Stimulated activated CD8-positive, alpha-beta memory T cell treated with anti-CD3 and anti-CD28 coated beads, Interleukin-7, amount 100 ng/mL, for 4 hours (primary cell): Measurements from ENCODE around the gene ZC3H7B.

Experiments
- DNase-seq, 2 donors: peaks; one replicate each; pipeline ENCODE4 v3.0.0-alpha.2; 2020; ENCODE audit warnings: low read depth in 2 of 2

The ZC3H7B gene

GRCh38 chr22:41327124-41327523 lies 25.8 kb downstream of the ZC3H7B start:
- no peak for DNase-seq

GRCh38 chr22:41330169-41330568 lies 28.8 kb downstream of the ZC3H7B start:
- DNase-seq = no peak

- no peak for DNase-seq
These were observed 31.1 kb downstream of the ZC3H7B start for GRCh38 chr22:41332217-41332939.

GRCh38 chr22:41333806-41334205 lies 32.5 kb downstream of the ZC3H7B start:
- no peak for DNase-seq

GRCh38 chr22:41334215-41334614 lies 32.9 kb downstream of the ZC3H7B start:
- no peak for DNase-seq

GRCh38 chr22:41334951-41335635 lies 33.8 kb downstream of the ZC3H7B start:
- DNase-seq = no peak

- no peak for DNase-seq
These were observed 37.4 kb downstream of the ZC3H7B start for GRCh38 chr22:41338614-41339212.

- DNase-seq = no peak
These were observed 38.5 kb downstream of the ZC3H7B start for GRCh38 chr22:41339823-41340222.

- DNase-seq = no peak
These were observed 39.0 kb downstream of the ZC3H7B start for GRCh38 chr22:41340357-41340756.

DNA sequence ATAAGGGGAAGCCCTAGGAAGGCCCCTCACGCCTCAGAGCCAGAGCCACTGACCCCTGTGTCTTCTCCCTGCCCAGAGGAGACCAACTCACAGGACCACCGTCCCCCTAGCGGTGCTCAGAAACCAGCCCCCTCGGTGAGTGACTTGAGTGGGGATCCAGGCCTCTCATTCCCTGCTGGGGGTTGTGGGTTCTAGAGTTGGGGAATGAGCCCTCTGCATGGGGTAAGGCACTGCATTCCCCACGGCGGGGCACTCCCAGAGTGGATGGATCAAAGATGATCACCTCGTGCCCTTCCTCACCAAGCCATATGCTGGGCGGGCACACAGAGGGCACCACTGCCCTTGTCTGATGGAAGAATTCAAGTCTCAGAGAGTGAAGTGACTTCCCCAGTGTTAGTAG lies 39.7 kb downstream of the ZC3H7B start:
- no peak for DNase-seq

GRCh38 chr22:41341990-41342389 lies 40.7 kb downstream of the ZC3H7B start:
- no peak for DNase-seq

DNA sequence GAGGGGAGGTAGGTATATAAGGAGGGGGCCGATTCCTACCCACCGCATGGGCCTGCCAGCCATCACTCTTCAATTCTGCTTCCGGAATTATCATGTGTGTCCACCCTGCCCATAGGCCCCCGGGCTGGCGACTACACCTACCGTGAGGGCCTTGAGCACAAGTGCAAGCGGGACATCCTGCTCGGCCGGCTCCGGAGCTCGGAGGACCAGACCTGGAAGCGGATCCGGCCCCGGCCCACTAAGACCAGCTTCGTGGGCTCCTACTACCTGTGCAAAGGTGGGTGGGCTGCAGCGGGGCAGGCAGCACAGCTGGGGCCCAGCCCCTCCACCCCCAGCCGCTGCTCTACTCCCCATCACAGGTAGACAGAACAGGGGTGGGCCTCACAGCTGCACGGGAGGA lies 42.0 kb downstream of the ZC3H7B start:
- no peak for DNase-seq

DNA sequence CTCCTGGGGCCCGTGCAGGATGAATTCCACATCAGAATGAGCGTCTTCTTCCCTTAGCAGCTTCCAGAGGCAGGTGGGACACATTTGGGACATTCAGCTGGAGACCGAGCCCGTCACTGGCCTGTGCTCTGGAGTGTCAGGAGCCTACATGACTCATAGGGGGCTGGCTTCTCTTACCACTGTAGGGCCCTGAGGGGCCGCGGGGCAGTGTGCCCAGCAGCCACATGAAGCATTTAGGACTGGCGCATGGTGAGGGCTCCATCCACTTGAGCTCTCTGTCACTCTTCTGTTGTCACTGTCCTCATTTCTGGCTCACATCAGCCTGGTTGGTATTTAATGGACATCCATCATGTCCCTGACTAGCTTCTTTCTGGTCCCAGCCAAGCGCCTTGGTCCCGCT lies 42.4 kb downstream of the ZC3H7B start:
- DNase-seq = no peak

DNA sequence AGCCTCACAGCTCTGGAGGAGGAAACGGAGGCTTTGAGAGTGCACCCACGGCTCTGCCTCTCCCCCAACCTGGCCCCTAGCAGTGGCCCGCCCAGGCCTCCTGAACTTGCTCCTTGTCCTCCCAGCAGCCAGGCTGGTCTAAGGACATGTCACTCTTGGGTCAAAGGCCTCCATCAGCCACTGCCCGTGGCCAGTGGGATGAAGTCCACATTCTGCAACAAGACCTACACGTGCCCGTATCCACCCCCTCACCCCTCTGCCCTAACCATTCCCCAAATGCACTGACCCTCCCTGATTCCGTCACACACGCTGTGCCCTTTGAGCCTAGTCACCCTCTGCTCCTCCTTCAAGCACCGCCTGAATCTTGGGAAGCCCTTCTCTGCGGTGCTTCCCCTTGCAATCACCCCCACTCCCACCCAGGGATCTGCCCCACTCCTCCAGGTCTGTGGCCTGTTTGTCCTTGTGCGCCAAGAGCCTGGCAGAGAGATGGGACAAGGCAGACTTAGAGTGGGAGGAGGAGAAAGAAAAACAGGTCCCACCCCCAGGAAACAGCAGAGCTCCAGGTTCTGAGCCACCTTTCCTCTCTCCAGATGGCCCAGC lies 43.0 kb downstream of the ZC3H7B start:
- no peak for DNase-seq

- DNase-seq = no peak
These were observed 44.5 kb downstream of the ZC3H7B start for GRCh38 chr22:41345807-41346335.

DNA sequence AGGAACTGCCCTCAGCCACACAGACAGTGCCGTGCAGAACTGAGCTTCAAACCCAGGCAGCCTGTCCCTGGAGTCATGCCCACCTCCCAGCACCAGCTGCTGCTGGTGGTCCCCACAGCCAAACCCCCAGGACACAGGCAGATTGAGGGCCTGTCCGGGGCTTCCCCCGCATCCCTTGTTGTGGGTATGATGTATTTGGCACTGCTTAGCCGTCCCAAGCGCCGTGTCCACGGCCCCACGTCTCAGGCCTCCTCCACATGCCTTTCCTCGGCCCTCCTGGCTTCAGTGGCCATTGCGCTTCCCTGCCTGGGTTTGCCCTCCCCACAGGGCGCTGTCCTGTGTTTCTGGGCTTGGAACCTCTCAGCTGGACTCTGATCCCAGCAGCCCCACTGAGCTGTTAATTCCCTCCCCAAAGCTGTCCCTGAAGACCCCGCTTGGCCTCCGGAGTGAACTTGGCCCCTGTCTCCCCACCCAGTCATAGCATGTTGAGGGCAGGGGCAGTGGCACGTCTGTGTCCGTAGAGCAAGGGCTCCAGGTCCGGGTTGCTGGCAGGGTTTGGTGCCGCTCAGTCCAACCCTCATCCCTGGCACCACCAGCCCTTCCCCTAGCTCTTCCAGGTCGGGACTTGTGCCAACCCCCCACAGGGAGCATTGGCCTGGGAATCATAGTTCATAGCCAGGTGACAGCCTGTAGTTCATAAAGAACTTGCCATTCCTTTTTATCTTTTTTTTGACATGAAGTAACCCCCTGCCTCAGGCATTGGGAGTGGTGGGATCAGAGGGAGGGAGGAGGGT lies 45.9 kb downstream of the ZC3H7B start:
- no peak for DNase-seq

DNA sequence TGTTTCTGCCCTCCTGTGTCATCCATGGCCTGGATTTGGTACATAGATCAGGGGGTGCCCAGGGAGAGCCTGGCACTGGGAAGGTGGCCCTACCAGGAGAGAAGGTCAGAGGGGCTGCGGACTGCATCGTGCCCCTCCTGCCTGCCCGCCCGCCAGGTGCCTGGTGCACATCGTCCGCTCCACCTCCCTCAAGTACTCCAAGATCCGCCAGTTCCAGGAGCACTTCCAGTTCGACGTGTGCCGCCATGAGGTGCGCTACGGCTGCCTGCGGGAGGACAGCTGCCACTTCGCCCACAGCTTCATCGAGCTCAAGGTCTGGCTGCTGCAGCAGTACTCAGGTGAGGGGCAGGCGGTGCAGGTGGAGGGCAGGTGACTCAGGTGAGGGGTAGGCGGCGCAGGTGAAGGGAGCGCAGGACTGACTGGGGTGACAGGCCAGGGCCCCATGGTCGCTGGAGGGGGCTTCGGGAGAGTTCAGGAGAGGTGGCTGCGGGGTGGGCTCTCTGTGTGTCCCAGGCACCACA lies 47.7 kb downstream of the ZC3H7B start:
- no peak for DNase-seq

DNA sequence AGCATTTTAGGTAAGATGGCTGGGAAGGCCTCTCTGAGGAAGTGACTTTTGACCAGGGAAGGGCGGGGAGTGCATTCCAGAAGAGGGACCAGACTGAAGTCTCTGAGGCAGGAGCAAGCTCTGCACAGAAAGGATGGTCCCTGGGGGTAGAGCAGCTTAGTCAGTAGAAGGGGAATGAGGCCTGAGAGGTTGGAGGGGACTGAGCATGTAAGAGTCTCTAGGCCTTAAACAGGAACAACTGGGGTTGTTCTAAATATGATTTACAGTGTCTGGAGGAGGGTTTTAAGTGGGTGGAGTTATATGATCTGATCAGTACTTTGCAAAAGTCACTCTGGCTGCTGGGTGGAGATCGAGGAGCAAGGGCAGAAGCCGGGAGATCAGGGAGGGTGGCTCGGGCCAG lies 48.8 kb downstream of the ZC3H7B start:
- DNase-seq = no peak

GRCh38 chr22:41351011-41351410 lies 49.7 kb downstream of the ZC3H7B start:
- DNase-seq = no peak

GRCh38 chr22:41352058-41352457 lies 50.7 kb downstream of the ZC3H7B start:
- DNase-seq = no peak

GRCh38 chr22:41353862-41354575 lies 52.7 kb downstream of the ZC3H7B start:
- no peak for DNase-seq
